ENCODE data around the gene CST4. TPM values are rescaled to one million over a fixed set of nuclear protein-coding genes. Genes with fewer than 3 reads are reported as not detected.

Gene CST4
- total RNA-seq, 2 donors from 2014 or later: not detected

- ATAC-seq (ENCODE audit: insufficient number of reproducible peaks, low FRiP score, low read depth) (no peak), DNase-seq (ENCODE audit: low spot score) (no peak)
- Histone ChIP-seq H3K27me3 (replicated peaks; ENCODE audit: insufficient read depth) (no peaks in the 10 kb centered on the region), H3K4me3 (no peak overlapping the region), H3K9me3 (no peaks in the 10 kb centered on the region), H3K36me3 (no peaks in the 10 kb centered on the region), H3K27ac (no peak overlapping the region), H3K4me1 (ENCODE audit: control insufficient read depth in 1 of 2, low read depth in 2 of 2) (peaks cover 11 to 33% of the 10 kb centered on the region in 2 donors)
- no peak for TF ChIP-seq CTCF (IDR thresholded peaks at IDR 0.05)
These were observed 29.7 kb downstream of the CST4 start for GRCh38 chr20:23658989-23659609.

DNA sequence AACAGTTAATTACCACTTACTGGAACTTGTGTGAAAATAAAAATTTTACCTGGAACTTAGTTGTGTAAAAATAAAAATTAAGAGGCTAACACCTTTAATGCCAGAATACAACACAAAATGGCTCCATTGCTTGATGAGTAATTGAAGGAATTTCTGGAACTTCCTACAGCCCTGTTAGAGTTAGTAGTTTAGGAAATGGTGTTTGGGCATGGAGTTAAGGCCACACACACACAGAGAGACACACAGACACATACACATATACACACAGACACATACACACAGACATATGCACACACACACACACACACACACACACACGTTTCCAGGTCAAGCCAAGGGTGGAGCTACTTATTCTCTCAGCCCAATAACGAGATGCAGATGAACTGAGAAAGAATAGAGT lies 30.5 kb downstream of the CST4 start:
- Histone ChIP-seq H3K27me3 (replicated peaks; ENCODE audit: insufficient read depth) (no peaks in the 10 kb centered on the region), H3K36me3 (no peaks in the 10 kb centered on the region), H3K27ac (no peak overlapping the region), H3K9me3 (no peaks in the 10 kb centered on the region), H3K4me1 (ENCODE audit: control insufficient read depth in 1 of 2, low read depth in 2 of 2) (peaks cover 11 to 34% of the 10 kb centered on the region in 2 donors), H3K4me3 (no peak overlapping the region)
- ATAC-seq (ENCODE audit: insufficient number of reproducible peaks, low FRiP score, low read depth) (no peak), DNase-seq (ENCODE audit: low spot score) (no peak)
- no peak for TF ChIP-seq CTCF (IDR thresholded peaks at IDR 0.05)

- Histone ChIP-seq H3K27ac (no peak overlapping the region), H3K27me3 (replicated peaks; ENCODE audit: insufficient read depth) (no peaks in the 10 kb centered on the region), H3K4me3 (no peak overlapping the region), H3K4me1 (ENCODE audit: control insufficient read depth in 1 of 2, low read depth in 2 of 2) (peaks cover 11 to 34% of the 10 kb centered on the region in 2 donors), H3K36me3 (no peaks in the 10 kb centered on the region), H3K9me3 (no peaks in the 10 kb centered on the region)
- no peak for TF ChIP-seq CTCF (IDR thresholded peaks at IDR 0.05)
- ATAC-seq (ENCODE audit: insufficient number of reproducible peaks, low FRiP score, low read depth) (no peak), DNase-seq (ENCODE audit: low spot score) (no peak)
These were observed 31.6 kb downstream of the CST4 start for GRCh38 chr20:23657202-23657601.

DNA sequence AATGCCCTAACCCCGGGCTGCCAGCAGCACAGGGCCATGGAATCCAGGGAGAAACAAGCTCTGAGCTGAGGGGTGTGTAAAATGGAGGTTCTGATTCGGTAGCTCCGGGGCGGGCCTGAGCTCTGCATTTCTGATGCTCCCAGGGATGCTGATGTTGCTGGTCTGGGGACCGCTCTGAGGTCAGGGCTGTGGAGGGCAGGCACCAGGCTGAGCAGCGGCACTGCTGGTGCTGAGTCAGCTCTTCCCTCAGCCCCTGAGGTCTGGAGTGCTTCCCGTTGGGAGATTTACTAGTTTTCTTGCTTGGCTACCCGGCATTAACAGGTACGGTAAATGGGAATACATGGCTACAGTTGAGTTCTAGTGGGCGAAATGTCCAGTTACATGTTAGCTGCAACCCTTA lies 32.5 kb downstream of the CST4 start:
- H3K27me3 ChIP-seq (replicated peaks; ENCODE audit: insufficient read depth): no peaks in the 10 kb centered on the region
- H3K36me3 ChIP-seq: no peaks in the 10 kb centered on the region
- H3K4me3 ChIP-seq: peak overlapping the region; percentile 36
- H3K27ac ChIP-seq: peak overlapping the region; percentile 35 to 62
- TF ChIP-seq CTCF (IDR thresholded peaks at IDR 0.05): no peak
- ATAC-seq (ENCODE audit: insufficient number of reproducible peaks, low FRiP score, low read depth): no peak
- DNase-seq (ENCODE audit: low spot score): no peak
- no peaks in the 10 kb centered on the region for H3K9me3 ChIP-seq
- H3K4me1 ChIP-seq (ENCODE audit: control insufficient read depth in 1 of 2, low read depth in 2 of 2): peaks cover 11 to 34% of the 10 kb centered on the region in 2 donors

- H3K27me3 ChIP-seq (replicated peaks; ENCODE audit: insufficient read depth): no peaks in the 10 kb centered on the region
- no peak for DNase-seq (ENCODE audit: low spot score)
- H3K9me3 ChIP-seq: no peaks in the 10 kb centered on the region
- H3K27ac ChIP-seq: peak overlapping the region; percentile 35 to 62
- no peak for ATAC-seq (ENCODE audit: insufficient number of reproducible peaks, low FRiP score, low read depth)
- no peak for TF ChIP-seq CTCF (IDR thresholded peaks at IDR 0.05)
- H3K36me3 ChIP-seq: no peaks in the 10 kb centered on the region
- H3K4me3 ChIP-seq: peak overlapping the region; percentile 36
- H3K4me1 ChIP-seq (ENCODE audit: control insufficient read depth in 1 of 2, low read depth in 2 of 2): peaks cover 11 to 31% of the 10 kb centered on the region in 2 donors
These were observed 33.2 kb downstream of the CST4 start for GRCh38 chr20:23655491-23656211.

Measured in thoracic aorta (tissue), 2 donors.